Activated CD4-positive, CD25-positive, alpha-beta regulatory T cell treated with anti-CD3 and anti-CD28 coated beads, Interleukin-2, amount 50 U/mL, for 24 hours (primary cell): ENCODE data around the gene MYLK2.
"Not testable (repeated sequence)": the region's sequence is repeated elsewhere in the genome, so short reads cannot be mapped to it uniquely, and the experiment has no call there.

Experiments
- ATAC-seq, 2 donors: fragments of 150-1000 bp; cut with Tn5 transposase; one replicate each; pipeline ENCODE4 v1.10.0; 2021; ENCODE audit warnings: mild to moderate bottlenecking in 1 of 2, moderate library complexity in 1 of 2

Gene MYLK2

DNA sequence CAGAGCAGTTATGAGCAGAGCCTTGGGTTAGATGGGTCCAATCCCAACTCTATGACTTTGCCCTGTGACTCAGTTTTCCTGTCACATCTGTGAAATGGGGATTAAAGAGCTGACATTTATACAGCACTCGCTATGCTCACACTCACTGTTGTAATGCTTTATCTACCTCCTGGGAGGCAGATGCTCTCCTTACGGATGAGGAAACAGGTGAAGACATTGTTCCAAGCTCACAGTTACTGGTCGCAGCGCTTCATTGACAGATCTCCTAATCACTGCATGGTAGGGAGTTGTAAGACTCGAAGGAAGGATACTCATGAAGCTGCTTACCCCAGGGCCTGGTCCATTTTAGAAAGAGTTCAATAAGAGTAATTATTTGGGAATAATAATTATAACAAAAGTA, 2.9 kb upstream of the MYLK2 start:
- ATAC-seq: no peak

DNA sequence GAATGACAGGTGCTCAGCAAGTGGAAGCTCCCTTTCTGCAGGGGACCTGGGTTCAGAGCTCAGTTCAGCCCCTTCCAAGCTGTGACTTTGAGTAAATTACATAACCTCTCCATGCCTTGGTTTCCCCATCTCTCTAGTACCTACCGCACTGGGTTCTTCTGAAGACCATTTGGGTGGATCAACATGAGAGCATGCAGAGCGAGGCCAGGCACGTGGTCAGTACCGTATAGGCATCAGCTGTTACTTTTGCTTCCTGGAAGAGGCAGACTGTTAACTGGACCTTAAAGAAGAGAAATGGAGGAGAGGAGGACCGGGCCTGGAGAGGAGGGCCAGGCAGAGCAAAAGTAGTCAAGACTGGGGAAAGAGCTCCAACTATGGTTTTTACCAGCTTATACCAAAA, 1.7 kb upstream of the MYLK2 start:
- ATAC-seq: no peak

DNA sequence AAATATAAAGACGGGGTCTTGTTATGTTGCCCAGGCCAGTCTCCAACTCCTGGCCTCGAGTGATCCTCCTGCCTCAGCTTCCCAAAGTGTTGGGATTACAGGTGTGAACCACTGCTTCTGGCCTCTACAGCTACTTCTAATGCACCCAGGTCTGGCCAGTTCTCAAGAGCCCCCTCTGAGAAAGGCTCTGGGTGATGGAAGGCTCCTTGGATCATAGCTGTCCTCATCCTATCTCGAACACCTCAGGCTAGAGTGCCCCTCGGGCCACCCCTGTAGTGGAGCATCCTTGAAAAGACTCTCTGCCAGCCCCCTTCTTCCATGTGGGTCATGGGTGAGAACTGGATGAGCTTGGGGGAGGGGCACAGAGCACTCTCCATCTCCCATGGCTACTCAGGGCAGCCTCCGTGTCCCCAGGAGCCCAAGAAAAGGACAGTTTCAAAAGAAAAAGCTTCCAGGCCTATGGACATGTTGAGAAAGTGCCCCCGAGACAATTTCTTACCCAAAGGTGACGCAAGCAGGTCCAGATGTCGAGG, 714 bp upstream of the MYLK2 start:
- ATAC-seq: no peak

DNA sequence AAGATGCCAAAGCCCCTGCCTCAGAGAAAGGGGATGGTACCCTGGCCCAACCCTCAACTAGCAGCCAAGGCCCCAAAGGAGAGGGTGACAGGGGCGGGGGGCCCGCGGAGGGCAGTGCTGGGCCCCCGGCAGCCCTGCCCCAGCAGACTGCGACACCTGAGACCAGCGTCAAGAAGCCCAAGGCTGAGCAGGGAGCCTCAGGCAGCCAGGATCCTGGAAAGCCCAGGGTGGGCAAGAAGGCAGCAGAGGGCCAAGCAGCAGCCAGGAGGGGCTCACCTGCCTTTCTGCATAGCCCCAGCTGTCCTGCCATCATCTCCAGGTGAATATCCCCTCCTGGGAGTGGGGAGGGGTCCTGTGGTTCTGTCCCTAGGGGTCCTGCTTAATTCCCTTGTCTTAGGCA, 1.1 kb downstream of the MYLK2 start:
- no peak for ATAC-seq

DNA sequence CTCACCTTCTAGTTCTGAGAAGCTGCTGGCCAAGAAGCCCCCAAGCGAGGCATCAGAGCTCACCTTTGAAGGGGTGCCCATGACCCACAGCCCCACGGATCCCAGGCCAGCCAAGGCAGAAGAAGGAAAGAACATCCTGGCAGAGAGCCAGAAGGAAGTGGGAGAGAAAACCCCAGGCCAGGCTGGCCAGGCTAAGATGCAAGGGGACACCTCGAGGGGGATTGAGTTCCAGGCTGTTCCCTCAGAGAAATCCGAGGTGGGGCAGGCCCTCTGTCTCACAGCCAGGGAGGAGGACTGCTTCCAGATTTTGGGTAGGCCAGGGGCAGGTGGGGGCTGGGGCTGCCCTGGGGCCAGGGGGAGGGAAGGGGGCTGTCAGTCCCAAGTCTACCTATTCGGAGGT, 2.3 kb downstream of the MYLK2 start:
- ATAC-seq: no peak

DNA sequence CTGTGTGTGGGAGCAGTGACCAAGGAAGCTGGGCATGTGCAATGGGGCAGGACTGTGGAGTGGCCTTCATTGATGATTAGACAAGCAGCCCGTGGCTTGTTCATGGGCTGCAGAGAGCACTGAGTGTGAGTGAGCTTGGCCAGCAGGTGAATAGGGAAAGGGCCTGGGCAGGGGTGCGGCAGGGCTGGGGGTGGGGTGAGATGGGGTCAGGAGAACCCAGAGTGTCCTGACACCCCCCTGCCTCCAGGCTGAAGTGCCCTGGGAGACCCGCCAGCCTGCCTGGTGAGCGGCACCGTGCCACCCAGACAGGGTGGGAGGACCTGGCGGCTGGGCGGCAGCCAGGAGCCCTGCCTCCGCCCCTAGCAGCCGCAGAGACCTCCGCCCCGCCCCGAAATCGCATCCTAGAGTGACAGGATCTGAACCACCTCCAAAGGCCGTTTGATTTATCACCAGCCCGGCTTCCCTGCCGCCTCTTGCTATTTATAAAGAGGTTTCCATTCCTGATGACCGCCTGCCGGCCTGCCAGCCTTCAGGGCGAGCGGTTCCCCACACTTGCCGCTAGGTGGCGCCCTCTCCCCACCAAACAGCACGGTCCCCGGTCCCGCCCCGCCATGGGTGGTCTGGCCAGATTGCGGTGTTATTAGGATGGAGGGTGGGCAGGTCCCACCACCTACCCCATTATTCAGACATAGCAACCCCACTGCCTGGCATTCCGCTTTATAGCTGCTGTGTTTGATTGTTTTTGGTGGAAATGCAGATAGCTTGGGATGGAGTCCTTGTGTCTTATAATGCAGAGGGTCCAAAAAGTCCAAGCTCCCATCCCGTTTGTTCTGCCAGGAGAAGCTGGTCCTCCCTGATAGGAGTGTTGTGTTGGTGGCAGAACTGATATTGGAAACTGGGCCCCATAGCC, 3.5 kb downstream of the MYLK2 start:
- ATAC-seq: peak; percentile 80

DNA sequence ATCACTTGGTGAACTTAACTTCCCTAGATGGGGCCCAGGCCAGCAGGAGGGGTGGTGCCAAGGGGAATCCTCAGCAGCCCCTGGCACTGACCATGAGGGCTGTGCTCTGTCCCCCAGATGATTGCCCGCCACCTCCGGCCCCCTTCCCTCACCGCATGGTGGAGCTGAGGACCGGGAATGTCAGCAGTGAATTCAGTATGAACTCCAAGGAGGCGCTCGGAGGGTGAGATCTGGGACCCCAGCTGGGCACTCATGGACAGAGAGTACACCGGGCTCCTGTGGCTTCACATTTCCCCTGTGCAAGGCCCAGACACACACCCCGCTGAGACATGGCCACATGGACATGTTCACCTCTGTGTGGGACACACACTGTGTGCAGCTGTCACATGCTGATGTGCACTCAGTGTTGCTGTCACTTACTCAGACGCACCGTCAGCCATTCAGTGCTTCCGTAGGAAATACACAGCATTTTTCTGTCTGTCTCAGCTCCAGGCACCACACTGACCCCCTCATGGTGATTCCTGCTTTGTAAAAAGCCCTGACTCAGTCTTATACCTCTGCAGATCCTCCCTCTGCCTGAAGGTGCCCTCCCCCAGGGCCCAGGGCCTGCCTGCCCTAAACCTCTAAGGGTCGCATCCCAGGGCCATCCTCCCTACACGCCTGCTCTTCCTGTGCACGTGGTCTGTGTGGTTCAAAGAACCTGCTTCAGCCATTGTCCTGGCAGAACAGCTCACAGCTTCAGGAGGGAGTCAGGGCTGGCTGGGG, 4.4 kb downstream of the MYLK2 start:
- ATAC-seq: no peak

DNA sequence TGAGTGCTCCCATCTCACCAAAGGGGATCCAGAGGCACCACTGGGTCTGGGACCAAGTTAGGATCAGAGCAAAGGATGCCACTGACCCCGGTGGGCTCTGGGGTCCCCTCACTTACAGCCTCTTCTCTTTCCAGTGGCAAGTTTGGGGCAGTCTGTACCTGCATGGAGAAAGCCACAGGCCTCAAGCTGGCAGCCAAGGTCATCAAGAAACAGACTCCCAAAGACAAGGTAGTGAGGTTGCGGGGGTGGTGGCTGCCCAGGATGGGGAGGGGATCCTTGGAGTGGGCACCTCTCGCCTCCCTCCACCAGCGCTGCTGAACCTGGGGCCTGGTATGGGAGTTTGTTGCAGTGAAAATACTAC, 4.9 kb downstream of the MYLK2 start:
- no peak for ATAC-seq

DNA sequence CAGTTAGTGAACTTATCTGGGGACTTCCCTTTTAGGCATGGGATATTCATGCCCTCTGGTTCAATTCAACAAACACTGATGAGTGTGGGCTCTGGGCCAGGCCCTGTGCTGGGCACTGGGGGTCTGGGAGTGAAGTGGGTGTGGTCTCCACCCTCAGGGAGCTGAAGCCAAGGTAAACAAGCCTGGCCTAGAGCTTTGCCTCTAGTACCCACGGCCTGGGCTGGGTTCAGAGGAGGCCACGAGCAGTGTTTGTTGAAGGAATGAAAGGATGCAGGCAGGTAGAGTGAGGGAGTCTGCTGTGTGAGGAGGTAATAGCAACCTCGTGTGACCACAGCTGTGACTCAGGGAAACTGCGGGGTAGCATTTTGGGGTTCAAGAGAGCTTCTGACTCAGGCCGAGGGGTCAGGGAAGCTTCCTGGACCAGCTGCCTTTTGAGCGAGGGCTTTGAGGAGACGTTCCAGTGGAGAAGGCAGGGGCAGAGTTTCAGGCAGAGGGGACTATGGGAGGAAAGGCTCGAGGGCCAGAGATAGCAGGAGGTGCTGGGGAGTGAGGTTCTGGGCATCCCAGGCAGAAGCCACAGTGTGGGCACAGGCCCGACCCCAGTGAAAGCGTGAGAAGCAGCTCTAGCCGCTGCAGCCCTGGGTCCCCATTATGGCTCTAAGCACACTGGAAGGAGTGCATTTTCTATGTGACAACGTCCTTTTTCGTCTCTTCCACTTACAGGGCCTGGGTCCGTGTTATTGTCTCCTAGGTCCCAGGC, 5.6 kb downstream of the MYLK2 start:
- no peak for ATAC-seq

DNA sequence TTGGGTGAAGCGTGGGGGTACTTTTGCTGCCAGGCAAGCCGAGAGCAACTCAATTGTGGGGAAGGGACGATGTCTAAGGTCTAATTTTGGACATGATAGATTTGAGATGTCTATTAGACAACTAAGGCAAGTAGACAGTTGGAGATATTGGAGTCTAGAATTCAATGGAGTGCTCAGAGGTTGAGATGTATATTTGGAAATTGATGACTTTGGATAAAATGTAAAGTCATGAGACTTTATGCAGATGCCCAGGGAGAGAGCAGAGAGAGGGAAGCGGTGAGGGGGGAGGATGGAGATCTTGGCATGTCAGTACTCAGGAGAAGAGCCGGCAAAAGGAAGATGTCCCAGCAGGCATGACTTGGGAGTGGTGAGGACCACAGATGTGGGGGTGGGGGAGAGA, 6.9 kb downstream of the MYLK2 start:
- no peak for ATAC-seq

DNA sequence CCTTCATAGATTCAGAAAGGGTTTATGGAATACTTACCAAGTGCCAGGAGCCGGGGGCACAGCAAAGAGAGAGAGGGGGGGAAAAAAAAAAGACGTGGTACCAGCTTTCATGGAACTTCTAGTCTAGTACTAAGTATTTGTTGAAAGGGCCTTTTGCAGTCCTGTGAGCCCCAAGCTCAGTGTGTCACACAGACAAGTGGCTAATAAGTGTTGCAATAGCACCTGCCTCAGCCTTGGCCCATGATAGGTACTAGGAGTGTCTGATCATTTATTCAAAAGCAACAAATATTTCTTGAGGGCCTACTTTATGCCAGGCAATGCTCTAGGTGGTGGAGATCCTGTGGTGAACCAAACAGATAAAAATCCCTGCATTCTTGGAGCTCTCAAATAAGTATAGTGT, 7.9 kb downstream of the MYLK2 start:
- ATAC-seq: no peak

DNA sequence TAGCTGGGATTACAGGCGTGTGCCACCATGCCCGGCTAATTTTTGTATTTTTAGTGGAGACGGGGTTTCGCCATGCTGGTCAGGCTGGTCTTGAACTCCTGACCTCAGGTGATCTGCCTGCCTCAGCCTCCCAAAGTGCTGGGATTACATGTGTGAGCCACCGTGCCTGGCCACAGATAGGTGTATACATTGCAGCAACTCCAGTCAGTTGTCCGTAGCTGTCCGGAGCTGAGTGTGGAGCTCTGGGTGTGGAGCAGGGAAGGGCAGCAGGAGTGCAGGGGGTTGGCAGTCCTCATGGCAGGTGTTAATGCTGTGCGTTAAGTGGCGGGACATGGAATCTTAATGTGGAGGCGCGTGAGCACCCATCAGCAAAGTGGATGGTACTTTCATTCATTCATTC, 8.9 kb downstream of the MYLK2 start:
- not testable (repeated sequence) for ATAC-seq

DNA sequence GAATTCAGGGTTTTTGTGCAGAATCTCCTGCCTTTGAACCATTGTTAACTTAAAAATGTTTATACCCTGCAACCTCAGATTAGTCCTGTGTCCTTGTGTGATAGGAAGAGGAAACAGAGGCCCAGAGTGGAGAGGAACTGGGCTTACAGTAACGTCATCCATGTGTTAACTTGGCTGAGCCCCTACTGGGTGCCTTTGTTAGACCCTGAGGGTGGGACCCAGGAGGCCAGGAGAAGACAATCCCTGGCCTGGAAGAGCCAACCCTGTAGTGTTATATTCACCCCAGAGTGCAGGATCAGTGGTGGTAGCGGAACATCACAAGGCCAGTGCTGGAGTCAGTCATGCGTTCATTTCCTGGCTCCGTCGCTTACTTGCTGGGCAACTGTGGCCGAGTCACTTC, 10.6 kb downstream of the MYLK2 start:
- ATAC-seq: no peak

DNA sequence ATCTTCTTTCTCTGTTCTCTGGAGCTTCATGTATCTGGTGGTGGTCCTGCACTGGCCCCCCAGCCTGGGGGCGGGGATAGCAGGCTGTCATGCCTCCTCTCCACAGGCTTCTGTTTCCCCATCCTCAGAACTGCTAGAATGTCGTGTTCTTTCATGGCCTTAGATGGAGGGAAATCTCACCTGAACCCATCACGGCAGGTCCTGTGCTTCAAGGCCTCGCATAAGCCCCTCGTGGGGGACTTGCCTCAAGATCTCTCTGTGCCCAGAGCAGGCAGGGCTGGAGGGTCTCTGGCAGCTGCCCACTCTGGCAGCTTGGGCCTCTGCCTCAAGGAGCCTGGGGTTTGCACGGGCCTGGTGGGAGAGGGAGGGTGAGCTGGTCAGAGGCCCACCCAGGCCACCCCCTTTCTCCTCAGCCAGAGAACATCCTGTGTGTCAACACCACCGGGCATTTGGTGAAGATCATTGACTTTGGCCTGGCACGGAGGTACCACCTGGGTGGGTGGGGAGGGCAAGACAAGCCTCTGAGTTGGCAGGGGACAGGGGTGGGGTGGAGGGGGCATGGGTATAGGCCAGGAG, 11.3 kb downstream of the MYLK2 start:
- no peak for ATAC-seq

DNA sequence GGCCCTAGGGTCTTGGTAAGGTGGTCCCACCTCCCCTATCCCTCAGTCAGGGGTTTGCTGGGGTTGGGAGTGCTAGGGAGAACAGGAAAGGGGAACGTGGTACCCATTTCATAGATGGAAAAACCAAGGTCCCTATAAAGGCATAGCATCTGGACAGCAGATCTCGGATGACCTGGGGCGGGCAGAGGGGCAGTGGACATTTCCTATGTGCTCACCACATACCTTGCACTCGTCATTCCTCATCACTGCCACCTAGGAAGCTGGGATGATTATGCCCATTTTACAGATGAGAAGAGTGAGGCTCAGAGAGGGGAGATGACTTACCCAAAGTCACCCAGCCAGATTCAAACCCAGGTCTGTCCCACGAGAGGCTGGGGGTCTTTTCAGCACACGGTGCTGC, 12.1 kb downstream of the MYLK2 start:
- ATAC-seq: no peak

DNA sequence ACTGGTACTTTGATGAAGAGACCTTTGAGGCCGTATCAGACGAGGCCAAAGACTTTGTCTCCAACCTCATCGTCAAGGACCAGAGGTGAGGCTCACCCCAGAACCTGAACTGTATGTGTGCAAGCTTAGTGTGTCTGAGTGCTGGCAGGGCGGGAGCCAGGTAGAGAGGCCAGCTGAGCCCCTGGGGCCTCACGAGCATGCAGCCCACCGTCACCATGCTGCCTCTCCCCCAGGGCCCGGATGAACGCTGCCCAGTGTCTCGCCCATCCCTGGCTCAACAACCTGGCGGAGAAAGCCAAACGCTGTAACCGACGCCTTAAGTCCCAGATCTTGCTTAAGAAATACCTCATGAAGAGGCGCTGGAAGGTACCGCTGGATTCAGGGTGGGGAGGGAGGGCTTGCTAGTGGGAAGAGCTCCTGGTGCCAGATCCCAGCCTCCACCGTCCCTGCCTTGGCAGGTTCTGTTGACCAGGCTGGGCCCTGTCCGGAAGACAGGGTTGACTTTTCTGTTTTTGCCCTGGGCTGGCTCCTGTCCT, 12.7 kb downstream of the MYLK2 start:
- ATAC-seq: no peak

DNA sequence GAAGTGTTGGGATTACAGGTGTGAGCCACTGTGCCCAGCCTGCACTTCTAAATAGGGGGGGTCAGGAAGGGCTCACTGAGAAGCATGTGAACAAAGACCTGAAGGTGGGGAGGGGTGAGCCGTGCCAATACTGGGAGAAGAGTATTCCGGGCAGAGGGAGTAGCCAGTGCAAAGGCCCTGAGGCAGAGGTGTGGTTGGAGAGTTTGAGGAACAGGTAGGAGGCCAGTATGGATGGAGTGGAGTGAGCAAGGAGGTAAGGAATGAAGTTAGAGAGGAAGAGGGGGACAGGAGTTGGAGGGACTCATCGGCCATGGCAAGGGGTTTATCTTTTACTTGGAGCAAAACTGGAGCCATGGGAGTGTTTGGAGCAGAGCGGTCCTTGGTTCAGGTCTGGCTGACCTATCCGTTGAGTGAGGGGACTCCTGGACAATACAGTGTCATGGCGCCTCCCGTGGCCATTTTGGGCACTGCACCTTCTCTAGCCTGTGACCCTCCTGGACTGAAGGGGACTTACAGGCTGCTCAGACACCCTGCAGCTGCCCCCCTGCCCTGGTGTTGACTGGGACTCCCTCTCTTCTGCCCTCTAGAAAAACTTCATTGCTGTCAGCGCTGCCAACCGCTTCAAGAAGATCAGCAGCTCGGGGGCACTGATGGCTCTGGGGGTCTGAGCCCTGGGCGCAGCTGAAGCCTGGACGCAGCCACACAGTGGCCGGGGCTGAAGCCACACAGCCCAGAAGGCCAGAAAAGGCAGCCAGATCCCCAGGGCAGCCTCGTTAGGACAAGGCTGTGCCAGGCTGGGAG, 14.2 kb downstream of the MYLK2 start:
- ATAC-seq: no peak

DNA sequence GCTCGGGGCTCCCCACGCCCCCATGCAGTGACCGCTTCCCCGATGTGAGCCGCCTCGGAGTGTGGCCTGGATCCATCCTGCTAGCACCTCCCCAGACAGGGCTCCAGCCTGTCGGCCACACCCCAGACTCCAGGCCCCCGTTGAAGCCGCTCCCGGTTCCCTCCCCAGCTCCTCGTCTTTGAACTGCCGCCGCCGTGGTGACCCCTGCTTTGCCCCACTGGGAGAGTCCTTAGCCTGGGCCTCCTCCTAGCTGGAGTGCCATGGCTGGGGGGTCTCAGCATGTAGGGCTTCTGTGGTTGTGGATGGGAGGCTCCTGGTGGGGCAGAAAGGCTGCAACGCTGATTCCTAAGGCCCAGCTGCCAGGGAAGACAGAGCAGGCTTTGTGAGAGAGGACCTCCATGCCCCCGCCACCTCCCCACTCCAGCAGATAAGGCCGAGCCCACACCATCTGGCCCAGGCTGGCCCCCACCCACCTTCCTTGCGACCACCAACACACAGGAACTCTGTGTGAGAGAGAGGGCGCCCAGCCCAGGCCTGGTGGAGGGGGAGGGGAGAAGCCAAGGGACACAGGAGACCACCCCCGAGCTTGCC, 14.9 kb downstream of the MYLK2 start:
- ATAC-seq: no peak

DNA sequence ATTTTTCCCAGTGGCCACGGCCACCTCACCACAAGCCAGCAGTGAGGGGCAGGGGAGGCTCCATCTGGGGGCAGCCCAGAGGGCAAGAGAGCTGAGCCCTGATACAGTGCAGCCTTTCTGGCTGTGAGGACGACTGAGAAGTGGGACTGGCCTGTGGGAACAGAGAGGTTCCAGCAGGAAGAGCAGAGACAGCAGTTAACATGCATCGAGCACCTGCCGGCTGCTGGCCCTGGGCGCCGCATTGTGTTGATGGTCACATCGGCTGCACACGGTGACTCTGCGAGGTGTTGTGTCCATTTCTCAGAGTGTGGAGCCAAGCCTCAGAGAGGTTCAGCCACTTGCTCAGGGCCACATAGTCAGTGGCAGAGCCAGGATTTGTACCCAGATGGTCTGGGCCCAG, 16.4 kb downstream of the MYLK2 start:
- no peak for ATAC-seq

DNA sequence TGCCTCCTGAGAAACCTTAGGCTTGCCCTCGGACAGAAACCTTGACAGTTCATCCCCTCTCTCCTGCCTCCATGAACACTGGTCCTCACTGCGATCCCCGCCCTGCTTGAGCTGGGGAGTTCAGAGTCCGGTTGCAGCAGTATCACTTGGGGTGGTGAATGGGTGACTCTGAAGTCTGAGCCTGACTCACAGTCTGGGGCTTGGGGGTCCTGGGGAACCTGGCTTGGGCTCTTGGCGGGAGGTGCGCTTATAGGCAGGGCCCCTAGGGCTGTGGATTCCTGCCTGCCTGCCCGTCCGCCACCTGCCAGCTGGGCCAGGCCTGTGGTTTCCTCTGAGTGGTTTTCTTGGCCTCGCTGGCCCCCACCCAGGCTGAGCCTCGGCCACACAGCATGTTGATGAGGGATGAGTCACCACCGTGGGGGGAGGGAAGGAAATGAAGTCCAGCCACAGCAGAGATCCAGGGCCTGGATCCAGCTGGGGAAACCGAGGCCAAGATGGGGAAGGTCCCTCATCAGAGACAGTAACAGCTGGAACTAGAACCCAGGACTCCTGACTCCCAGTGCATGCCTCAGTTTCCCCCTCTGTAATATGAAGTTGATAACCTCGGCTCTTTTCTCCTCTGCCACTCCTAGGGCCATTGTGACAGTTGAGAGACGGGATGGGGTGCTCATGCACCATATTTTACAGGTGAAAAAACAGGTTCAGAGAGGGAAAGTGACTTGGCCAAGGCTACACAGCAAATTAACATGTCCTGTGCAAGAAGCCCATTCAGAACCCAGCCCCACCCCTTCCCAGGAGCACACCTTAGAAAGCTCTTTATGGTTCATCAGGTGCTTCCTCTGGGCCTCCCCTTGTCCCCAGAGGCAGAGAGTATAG, 17.1 kb downstream of the MYLK2 start:
- peak; percentile 29 to 60 for ATAC-seq
